Activated CD8-positive, alpha-beta T cell treated with anti-CD3 and anti-CD28 coated beads for 36 hours (primary cell): Measurements from ENCODE around the gene C3orf70. TPM values are rescaled to one million over a fixed set of nuclear protein-coding genes. Genes with fewer than 3 reads are reported as not detected.

Experiments used
- ATAC-seq: fragments of 200-7000 bp; cut with Tn5 transposase; one replicate; pipeline ENCODE4 v1.10.0; 2021; ENCODE audit warnings: mild to moderate bottlenecking, moderate library complexity
- CTCF ChIA-PET: fragments of 350-600 bp; sonication (Branson Sonifier 250); formaldehyde crosslinking; loops from one replicate; lab custom pipeline; 2021; ENCODE audit warnings: antibody characterized with exemption; lab: Charles Lee
- POLR2A ChIA-PET: fragments of 350-600 bp; sonication (Branson Sonifier 250); formaldehyde crosslinking; loops from one replicate; lab custom pipeline; 2021; ENCODE audit warnings: antibody characterized with exemption; lab: Charles Lee
- DNase-seq: peaks from one replicate; pipeline ENCODE4 v3.0.0-alpha.2; 2020
- H3K27ac Mint-ChIP-seq: one replicate; pipeline ENCODE4 v1.8.0; 2021; ENCODE audit warnings: mild to moderate bottlenecking, mixed read lengths
- H3K27me3 Mint-ChIP-seq: one replicate; pipeline ENCODE4 v1.8.0; 2021; ENCODE audit warnings: mixed read lengths
- H3K36me3 Mint-ChIP-seq: one replicate; pipeline ENCODE4 v1.8.0; 2021; ENCODE audit warnings: low read depth, mixed read lengths
- H3K4me1 Mint-ChIP-seq: one replicate; pipeline ENCODE4 v1.8.0; 2021; ENCODE audit warnings: low read depth, mixed read lengths
- H3K4me3 Mint-ChIP-seq: one replicate; pipeline ENCODE4 v1.8.0; 2021; ENCODE audit warnings: mild to moderate bottlenecking, moderate library complexity, mixed read lengths
- H3K9me3 Mint-ChIP-seq: one replicate; pipeline ENCODE4 v1.8.0; 2021; ENCODE audit warnings: mixed read lengths
- CTCF ChIP-seq: fragments of 200-600 bp; IDR thresholded peaks from one replicate; pipeline ENCODE4 v1.8.0; 2022; ENCODE audit warnings: antibody characterized with exemption, mild to moderate bottlenecking
- intact Hi-C: fragments of 100-400 bp; cut with micrococcal nuclease; formaldehyde crosslinking; loops from one replicate; pipeline ENCODE4 v1.10.0; 2022
- total RNA-seq, 2 experiments: library from RNA; stranded (reverse); gene quantifications; one replicate each; pipeline ENCODE4 v1.2.3, GENCODE V29; 2021

C3orf70 gene
- total RNA-seq, 2 experiments from 2014 or later: 0.04 TPM; not detected in 1

- peaks cover 16% of the 10 kb centered on the region for H3K27me3 Mint-ChIP-seq
- TF ChIP-seq CTCF: no peak
- ATAC-seq (no peak), DNase-seq (no peak)
- H3K4me3 Mint-ChIP-seq: no peak overlapping the region
- no peaks in the 10 kb centered on the region for H3K36me3 Mint-ChIP-seq
- intact Hi-C loops: no loop called here
- POLR2A ChIA-PET: no interaction called here
- H3K4me1 Mint-ChIP-seq: peaks cover 2% of the 10 kb centered on the region
- H3K9me3 Mint-ChIP-seq: no peaks in the 10 kb centered on the region
- CTCF ChIA-PET: interaction anchor here (1.3 to 1.9 kb wide), 2 partner anchors 10 to 20 kb away, joined by 3 to 11 read pairs; no protein-coding TSS in a partner anchor
- H3K27ac Mint-ChIP-seq: no peak overlapping the region
These were observed 4.5 kb upstream of the C3orf70 start for GRCh38 chr3:185157347-185157746.

GRCh38 chr3:185155678-185156077, 2.8 kb upstream of the C3orf70 start:
- no peaks in the 10 kb centered on the region for H3K36me3 Mint-ChIP-seq
- TF ChIP-seq CTCF: no peak
- H3K9me3 Mint-ChIP-seq: no peaks in the 10 kb centered on the region
- no peak overlapping the region for H3K27ac Mint-ChIP-seq
- no peak for DNase-seq
- no peak for ATAC-seq
- peaks cover 2% of the 10 kb centered on the region for H3K4me1 Mint-ChIP-seq
- CTCF ChIA-PET: interaction anchor here (1.3 kb wide), 1 partner anchor 8 kb away, joined by 3 read pairs; no protein-coding TSS in a partner anchor
- peaks cover 24% of the 10 kb centered on the region for H3K27me3 Mint-ChIP-seq
- H3K4me3 Mint-ChIP-seq: no peak overlapping the region
- intact Hi-C loops: no loop called here
- POLR2A ChIA-PET: no interaction called here

GRCh38 chr3:185153861-185154629, 1.2 kb upstream of the C3orf70 start:
- H3K27ac Mint-ChIP-seq: no peak overlapping the region
- ChIA-PET POLR2A (no interaction called here), CTCF (no interaction called here)
- ATAC-seq: no peak
- no peak for DNase-seq
- intact Hi-C loops: no loop called here
- H3K36me3 Mint-ChIP-seq: no peaks in the 10 kb centered on the region
- peaks cover 2% of the 10 kb centered on the region for H3K4me1 Mint-ChIP-seq
- peaks cover 31% of the 10 kb centered on the region for H3K27me3 Mint-ChIP-seq
- H3K9me3 Mint-ChIP-seq: no peaks in the 10 kb centered on the region
- no peak overlapping the region for H3K4me3 Mint-ChIP-seq
- TF ChIP-seq CTCF: no peak

GRCh38 chr3:185153171-185153771, 411 bp upstream of the C3orf70 start:
- H3K4me3 Mint-ChIP-seq: peak overlapping the region; percentile 67
- H3K4me1 Mint-ChIP-seq: peaks cover 2% of the 10 kb centered on the region
- TF ChIP-seq CTCF: no peak
- no peaks in the 10 kb centered on the region for H3K9me3 Mint-ChIP-seq
- ATAC-seq (peak; percentile 29), DNase-seq (peak; percentile 10)
- no peaks in the 10 kb centered on the region for H3K36me3 Mint-ChIP-seq
- H3K27me3 Mint-ChIP-seq: peaks cover 30% of the 10 kb centered on the region
- no peak overlapping the region for H3K27ac Mint-ChIP-seq
- ChIA-PET CTCF (no interaction called here), POLR2A (interaction anchor here (0.5 kb wide), 1 partner anchor 434 kb away, joined by 3 read pairs; no protein-coding TSS in a partner anchor)
- intact Hi-C loops: no loop called here

GRCh38 chr3:185151964-185152409, 873 bp downstream of the C3orf70 start:
- ChIA-PET POLR2A (no interaction called here), CTCF (interaction anchor here (1.4 kb wide), 1 partner anchor 24 kb away, joined by 3 read pairs; no protein-coding TSS in a partner anchor)
- DNase-seq (no peak), ATAC-seq (no peak)
- peaks cover 2% of the 10 kb centered on the region for H3K4me1 Mint-ChIP-seq
- H3K27me3 Mint-ChIP-seq: peaks cover 28% of the 10 kb centered on the region
- intact Hi-C loops: no loop called here
- no peak overlapping the region for H3K27ac Mint-ChIP-seq
- no peaks in the 10 kb centered on the region for H3K9me3 Mint-ChIP-seq
- H3K4me3 Mint-ChIP-seq: peak overlapping the region; percentile 64
- no peaks in the 10 kb centered on the region for H3K36me3 Mint-ChIP-seq
- no peak for TF ChIP-seq CTCF
